HAP-1 (cell line): ENCODE data around the gene PCNA.

Experiments
- DNase-seq, 2 experiments: peaks; one replicate each; pipeline ENCODE4 v3.0.0-alpha.2; 2016 to 2020; ENCODE audit warnings: low spot score in 2 of 2
- H3K27me3 ChIP-seq: fragments of 250-450 bp; sonication (Bioruptor Pico); 2 replicates; pipeline ENCODE4 v1.5.1; 2020; ENCODE audit warnings: low read depth, mild to moderate bottlenecking, moderate library complexity
- H3K36me3 ChIP-seq: fragments of 250-450 bp; sonication (Bioruptor Pico); replicated peaks from 2 replicates; pipeline ENCODE4 v1.5.1; 2020; ENCODE audit warnings: mild to moderate bottlenecking
- H3K4me1 ChIP-seq: fragments of 250-450 bp; sonication (Bioruptor Pico); 2 replicates; pipeline ENCODE4 v1.5.1; 2020; ENCODE audit warnings: mild to moderate bottlenecking
- H3K4me3 ChIP-seq: fragments of 250-450 bp; sonication (Bioruptor Pico); 2 replicates; pipeline ENCODE4 v1.5.1; 2020; ENCODE audit warnings: mild to moderate bottlenecking, moderate library complexity
- H3K9me3 ChIP-seq: fragments of 250-450 bp; sonication (Bioruptor Pico); 2 replicates; pipeline ENCODE4 v1.5.1; 2020; ENCODE audit warnings: mild to moderate bottlenecking, moderate library complexity
- in situ Hi-C: fragments of 300-500 bp; cut with MboI; formaldehyde crosslinking; loops from 3 replicates; pipeline ENCODE4 v1.14.3; 2020; ENCODE audit warnings: low sequenced_read_pairs, inconsistent platforms, mixed read lengths

PCNA gene

DNA sequence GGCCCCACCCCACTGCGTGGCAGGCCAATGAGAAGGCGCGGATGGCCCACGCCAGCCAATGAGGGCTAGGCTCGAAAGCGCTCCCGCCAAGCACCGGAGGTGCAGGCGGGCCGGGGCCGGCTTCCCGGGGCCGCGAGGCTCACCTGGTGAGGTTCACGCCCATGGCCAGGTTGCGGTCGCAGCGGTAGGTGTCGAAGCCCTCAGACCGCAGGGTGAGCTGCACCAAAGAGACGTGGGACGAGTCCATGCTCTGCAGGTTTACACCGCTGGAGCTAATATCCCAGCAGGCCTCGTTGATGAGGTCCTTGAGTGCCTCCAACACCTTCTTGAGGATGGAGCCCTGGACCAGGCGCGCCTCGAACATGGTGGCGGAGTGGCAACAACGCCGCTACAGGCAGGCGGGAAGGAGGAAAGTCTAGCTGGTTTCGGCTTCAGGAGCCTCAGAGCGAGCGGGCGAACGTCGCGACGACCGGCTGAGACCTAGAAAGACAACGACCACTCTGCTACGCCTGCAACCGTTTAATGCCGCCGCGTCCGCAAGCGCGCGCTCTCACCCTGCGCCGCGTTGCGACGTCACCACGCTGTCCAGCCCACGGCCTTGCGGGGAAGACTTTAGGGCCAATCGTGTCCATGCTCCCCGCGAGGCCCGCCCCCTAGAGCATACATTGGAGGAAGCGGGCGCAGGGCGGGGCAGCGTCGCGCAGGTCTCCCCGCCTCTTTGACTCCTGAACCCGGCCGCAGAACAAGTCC lies at the start of gene PCNA:
Gene PCNA, minus strand, starts transcription at position 524 of the 750 bp plus-strand sequence. Its CDS starts 160 bp downstream, at position 364.
- H3K4me3 ChIP-seq = peak within 1 kb of the TSS; percentile 88
- H3K9me3 ChIP-seq = no peaks in the 10 kb centered on the region
- peaks cover 45% of the 10 kb centered on the region for H3K36me3 ChIP-seq
- DNase-seq = peak; percentile 98
- H3K27me3 ChIP-seq = no peaks in the 10 kb centered on the region
- in situ Hi-C loops = no loop called here
- peaks cover 12% of the 10 kb centered on the region for H3K4me1 ChIP-seq

DNA sequence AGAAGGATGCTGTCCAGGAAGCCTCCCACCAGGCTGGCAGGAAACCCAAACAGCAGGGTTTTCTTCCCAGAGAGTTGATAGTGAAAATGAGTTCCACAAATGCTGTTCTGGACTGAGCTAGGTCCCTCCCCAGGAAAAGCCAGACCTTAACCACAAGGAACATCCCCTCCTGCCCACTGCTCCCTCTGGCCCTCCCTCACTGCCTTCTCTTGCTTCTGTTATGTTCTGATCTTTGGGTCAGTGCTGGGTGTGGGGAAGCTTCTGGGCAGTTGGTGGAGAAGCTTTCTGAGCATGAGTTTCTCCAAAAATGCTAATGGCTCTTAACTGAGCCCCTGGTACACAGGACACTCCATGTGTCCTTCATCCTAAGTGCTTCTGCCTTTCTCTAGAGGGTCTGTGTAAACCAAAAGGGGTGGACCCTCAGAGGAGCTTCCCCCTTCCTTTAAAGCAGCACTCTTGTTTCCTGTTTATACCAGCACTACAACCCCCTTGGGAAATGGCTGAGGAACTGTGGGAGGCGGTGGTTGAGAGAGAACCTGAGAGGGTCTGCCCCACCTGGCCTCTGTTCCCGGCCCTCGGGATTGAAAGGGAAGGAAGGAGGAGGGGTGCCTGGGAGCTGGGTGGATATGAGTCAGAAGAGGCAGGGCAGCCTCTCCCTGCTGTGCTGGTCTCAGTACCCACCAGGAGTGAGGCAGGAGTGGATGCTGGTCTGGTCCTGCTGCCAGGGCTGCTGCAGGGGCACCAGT lies 49.1 kb upstream of the PCNA start:
- in situ Hi-C loops = no loop called here
- peak in 1 of 2 experiments; percentile 16 for DNase-seq
- no peaks in the 10 kb centered on the region for H3K36me3 ChIP-seq
- H3K9me3 ChIP-seq = no peaks in the 10 kb centered on the region
- H3K4me1 ChIP-seq = no peaks in the 10 kb centered on the region
- H3K27me3 ChIP-seq = no peaks in the 10 kb centered on the region
- H3K4me3 ChIP-seq = no peak overlapping the region

DNA sequence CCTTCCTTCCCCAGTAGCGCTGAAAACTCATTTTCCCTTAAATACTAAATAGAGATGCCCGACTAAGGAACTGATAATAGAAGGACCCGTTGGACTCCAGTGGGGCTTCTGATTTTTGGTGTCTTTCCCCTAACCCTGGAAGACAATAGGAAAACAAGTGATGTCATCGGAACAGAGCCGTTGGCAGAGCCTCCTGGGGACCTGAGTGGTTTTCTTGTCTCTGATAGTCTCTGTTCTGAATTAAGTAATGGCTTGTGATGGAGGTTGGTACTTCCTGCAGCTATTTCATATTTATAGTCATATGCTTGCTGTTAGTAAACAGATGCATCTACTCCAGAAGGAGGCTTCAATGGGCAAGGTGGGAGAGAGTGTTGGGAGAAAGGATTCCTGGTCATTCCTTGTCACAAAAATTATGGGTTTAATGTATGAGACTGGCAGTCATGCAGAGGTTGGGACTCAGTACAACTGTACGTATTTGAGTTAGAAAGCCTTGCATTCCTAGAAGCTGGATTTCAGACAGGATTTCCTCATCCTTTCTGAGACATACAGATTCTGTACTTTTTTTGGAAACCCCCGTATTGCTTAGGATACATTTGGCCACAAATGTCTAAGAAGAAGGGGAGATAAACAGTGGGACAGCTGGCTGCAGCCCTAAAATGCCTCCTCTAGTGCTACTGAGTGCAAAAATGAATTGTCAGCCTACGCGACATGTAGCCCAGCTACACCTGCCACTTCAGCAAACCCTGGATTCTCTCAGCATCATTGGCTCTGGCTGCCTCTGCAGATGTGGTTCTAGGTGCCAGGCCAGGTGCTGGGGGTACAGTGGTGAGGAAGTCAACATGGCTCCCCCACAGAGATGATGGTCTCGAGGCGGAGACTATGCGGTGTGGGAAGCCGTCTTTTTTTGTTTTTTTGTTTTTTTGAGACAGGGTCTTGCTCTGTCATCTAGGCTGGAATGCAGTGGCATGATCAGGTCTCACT lies 45.2 kb upstream of the PCNA start:
- in situ Hi-C loops = no loop called here
- DNase-seq = no peak
- no peak overlapping the region for H3K4me3 ChIP-seq
- no peaks in the 10 kb centered on the region for H3K9me3 ChIP-seq
- no peaks in the 10 kb centered on the region for H3K27me3 ChIP-seq
- H3K36me3 ChIP-seq = no peaks in the 10 kb centered on the region
- H3K4me1 ChIP-seq = no peaks in the 10 kb centered on the region

DNA sequence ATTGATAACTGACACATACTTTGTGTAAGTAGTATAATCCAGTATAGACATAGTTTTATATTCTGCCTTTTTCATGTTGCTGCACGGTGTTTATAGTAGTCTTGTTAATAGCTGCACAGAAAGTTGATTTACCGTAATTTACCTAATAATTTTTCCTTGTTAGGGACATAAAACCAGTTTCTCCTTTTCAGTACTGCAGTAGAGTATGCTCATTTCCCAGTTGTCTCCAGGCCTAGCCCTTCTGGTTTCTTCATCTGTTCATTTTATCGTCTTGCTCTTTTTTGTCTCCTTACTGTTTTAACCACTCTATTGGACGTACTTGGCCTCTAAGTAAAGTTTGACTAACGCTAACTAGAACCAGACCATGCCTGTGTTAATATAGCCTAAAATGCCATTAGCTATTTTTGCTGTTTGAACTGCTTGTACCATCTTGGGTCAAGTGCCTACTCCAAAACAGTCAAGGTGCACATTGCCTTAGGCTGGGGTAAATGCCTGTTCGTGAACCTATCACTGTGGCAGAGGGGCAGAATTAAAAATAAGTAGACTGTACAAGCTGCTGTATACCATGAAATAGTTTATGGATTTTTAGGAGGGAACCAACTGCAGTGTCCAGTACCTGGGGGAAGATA lies 41.9 kb upstream of the PCNA start:
- Histone ChIP-seq H3K4me3 (no peak overlapping the region), H3K4me1 (no peaks in the 10 kb centered on the region), H3K9me3 (no peaks in the 10 kb centered on the region), H3K36me3 (no peaks in the 10 kb centered on the region), H3K27me3 (no peaks in the 10 kb centered on the region)
- in situ Hi-C loops = no loop called here
- no peak for DNase-seq

DNA sequence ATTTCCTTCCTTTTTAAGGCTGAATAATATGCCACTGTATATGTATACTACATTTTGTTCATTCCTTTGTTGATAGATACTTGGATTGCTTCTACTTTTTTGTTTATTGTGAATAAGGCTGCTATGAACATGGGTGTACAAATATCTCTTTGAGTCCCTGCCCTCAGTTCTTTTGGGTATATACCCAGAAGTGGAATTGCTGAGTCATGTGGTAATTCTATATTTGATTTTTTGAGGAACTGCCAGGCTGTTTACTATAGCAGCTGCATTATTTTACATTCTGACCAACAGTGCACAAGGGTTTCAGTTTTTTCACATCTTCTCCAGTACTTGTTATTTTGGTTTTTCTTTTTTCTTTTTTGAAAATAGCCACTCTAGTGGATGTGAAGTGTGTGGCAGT lies 41.1 kb upstream of the PCNA start:
- in situ Hi-C loops = no loop called here
- H3K27me3 ChIP-seq = no peaks in the 10 kb centered on the region
- H3K4me1 ChIP-seq = no peaks in the 10 kb centered on the region
- H3K4me3 ChIP-seq = no peak overlapping the region
- H3K36me3 ChIP-seq = no peaks in the 10 kb centered on the region
- no peak for DNase-seq
- no peaks in the 10 kb centered on the region for H3K9me3 ChIP-seq

DNA sequence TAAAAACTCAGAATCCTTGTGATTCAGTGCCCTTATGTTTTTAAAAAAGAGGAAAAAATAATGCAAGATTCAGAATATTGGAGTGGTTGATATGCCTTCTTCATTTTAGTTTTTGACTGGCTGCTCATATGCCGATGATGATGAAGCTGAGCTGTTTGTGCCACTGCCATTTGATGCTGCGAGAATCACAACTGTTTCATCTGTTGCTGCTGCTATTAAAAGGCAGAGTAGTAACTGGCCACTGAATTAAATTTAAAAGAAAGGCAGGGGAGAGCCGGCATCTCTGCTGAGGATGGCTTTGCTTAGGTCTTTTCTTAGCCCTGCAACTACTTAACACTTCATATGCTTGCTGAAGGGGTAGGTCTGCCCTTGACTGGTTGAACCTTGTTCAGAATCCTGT lies 40.2 kb upstream of the PCNA start:
- no peaks in the 10 kb centered on the region for H3K4me1 ChIP-seq
- H3K36me3 ChIP-seq = no peaks in the 10 kb centered on the region
- no peaks in the 10 kb centered on the region for H3K9me3 ChIP-seq
- DNase-seq = no peak
- no peak overlapping the region for H3K4me3 ChIP-seq
- no peaks in the 10 kb centered on the region for H3K27me3 ChIP-seq
- in situ Hi-C loops = no loop called here

DNA sequence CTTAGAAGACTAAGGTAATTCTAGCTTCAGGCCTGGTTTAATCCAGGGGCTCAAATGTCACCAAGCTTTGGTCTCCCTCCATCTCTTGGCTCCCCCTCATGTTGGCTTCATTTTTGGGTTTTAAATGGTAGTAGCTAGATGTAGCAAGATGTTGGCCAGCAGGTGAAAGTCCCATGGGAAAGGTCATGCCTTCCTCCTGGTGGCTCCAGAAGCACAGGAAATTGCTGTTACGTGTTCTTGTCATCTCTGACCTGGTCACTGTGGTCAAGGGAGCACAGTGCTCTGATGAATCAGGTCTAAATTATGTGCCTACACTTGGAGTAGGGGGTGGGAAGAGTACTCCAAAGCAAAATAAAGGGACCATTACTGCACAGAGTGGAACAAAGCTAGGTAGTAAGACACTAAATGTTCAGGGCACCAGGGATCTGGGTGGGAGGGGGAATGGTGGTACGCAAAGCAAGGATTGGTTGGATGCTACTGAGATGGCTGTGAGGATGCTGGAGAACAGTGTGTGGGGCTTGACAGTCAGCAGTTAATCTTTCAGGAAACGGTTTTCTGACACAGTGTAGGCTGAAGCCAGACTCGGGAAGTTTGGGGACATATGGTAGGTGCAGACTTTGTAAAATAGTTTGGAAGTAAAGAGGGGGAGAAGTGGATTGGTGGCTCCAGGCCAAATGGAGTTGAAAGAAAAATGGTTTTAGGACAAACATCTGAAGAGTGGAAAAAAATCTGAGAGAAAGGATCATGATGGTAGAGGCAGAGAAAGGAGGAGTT lies 37.1 kb upstream of the PCNA start:
- no peaks in the 10 kb centered on the region for H3K27me3 ChIP-seq
- H3K4me3 ChIP-seq = no peak overlapping the region
- in situ Hi-C loops = no loop called here
- no peak for DNase-seq
- no peaks in the 10 kb centered on the region for H3K4me1 ChIP-seq
- no peaks in the 10 kb centered on the region for H3K9me3 ChIP-seq
- peaks cover 3% of the 10 kb centered on the region; the same call in 1 of the 2 replicates for H3K36me3 ChIP-seq

DNA sequence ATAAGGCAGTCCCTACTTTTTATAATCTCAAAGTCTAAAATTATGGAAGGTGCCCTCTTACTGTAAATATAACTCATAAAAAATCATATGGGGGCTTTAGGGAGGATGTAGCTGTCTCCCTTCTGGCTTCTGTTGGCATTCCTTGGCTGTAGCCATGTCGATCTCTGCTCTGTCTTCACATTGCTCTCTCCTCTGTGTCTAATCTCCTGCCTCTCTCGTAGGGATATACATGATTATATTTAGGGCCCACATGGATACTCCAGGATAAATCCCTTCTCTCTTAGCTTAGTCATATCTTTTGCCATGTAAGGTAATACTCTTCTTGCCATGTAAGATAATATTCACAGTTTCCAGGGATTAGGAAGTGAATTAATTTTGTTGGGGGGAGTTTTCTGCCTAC lies 35.6 kb upstream of the PCNA start:
- peaks cover 3% of the 10 kb centered on the region; the same call in 1 of the 2 replicates for H3K36me3 ChIP-seq
- in situ Hi-C loops = no loop called here

DNA sequence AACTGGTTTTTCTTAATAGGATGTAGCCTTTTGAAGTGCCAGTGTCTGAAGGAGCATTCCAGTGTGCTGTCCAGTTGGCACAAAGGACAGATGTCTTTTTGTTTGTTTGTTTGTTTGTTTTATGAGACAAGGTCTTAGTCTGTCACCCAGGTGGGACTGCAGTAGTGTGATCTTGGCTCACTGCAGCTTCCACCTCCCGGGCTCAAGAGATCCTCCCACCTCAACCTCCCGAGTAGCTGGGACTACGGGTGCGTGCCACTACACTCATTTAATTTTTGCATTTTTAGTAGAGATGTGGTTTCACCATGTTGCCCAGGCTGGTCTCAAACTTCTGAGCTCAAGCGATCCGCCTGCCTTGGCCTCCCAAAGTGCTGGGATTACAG lies 34.8 kb upstream of the PCNA start:
- Histone ChIP-seq H3K9me3 (no peaks in the 10 kb centered on the region), H3K4me1 (no peaks in the 10 kb centered on the region), H3K27me3 (no peaks in the 10 kb centered on the region), H3K4me3 (no peak overlapping the region), H3K36me3 (peaks cover 3% of the 10 kb centered on the region; the same call in 1 of the 2 replicates)
- in situ Hi-C loops = no loop called here
- no peak for DNase-seq

More for the DNA sequence above, 35.6 kb upstream of the PCNA start:
- no peak for DNase-seq
- H3K4me1 ChIP-seq = no peaks in the 10 kb centered on the region
- H3K27me3 ChIP-seq = no peaks in the 10 kb centered on the region
- H3K9me3 ChIP-seq = no peaks in the 10 kb centered on the region
- no peak overlapping the region for H3K4me3 ChIP-seq

DNA sequence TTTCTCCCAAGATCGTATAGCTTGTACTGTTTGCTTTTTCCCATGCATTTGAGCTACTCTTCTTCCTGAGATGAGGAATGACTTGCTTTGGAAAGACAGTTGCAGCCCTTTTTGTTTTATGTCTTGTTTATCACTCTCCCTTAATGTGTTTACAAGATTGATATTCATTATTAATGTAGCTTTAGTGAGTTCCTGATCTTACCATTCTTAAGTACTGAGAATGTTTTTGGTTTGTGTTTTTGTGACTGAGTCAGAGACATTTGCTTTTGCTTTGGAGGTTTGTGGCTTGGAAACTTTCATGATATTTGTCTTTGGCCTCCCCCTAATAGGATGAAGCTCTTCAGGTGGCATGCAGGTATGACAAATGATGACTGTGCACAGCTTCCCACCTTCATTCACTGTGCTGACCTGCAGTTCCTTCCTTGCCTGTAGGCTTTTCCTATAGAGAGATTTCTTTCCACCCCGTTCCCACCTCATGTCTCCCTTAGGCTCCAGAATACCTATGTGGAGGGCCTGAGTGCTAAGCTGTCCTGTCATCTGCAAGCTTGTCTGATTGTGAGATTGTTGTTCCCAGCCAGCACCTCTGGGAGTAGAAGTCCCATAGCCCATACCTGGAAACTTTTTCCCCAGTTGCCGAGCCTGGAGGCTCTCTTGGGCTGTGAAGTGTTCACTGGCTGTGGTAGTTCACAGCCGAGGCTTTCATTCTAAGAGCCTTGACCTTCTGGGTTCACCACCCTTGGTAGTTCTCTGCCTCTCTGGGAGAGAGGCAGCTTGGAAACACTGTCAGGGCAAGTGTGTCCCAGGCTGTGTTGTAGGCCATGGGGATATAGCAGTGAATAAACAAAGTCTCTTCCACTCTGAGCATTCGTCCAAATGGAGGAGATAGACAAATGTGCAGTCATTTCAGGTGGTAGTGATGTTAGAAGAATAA lies 34.1 kb upstream of the PCNA start:
- no peaks in the 10 kb centered on the region for H3K4me1 ChIP-seq
- H3K4me3 ChIP-seq = no peak overlapping the region
- no peak for DNase-seq
- no peaks in the 10 kb centered on the region for H3K9me3 ChIP-seq
- H3K36me3 ChIP-seq = peaks cover 3% of the 10 kb centered on the region; the same call in 1 of the 2 replicates
- H3K27me3 ChIP-seq = no peaks in the 10 kb centered on the region
- in situ Hi-C loops = no loop called here

DNA sequence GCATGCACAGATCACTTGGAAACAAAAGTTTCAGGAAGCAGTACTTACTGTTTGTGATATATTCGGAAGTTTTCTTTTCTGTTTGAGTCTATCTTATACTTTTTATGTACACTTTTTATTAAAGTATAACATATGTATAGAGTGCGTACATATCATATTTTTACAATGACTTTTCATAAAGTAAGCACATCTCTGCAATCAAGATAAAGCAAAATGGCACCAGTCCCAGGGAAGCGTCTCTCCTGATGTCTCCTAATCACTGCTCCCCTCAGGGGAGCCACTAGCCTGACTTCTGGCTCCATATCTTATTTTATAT lies 33.4 kb upstream of the PCNA start:
- no peak for DNase-seq
- Histone ChIP-seq H3K4me1 (no peaks in the 10 kb centered on the region), H3K27me3 (no peaks in the 10 kb centered on the region), H3K4me3 (no peak overlapping the region), H3K9me3 (no peaks in the 10 kb centered on the region), H3K36me3 (peaks cover 3% of the 10 kb centered on the region; the same call in 1 of the 2 replicates)
- in situ Hi-C loops = no loop called here
